Neuronal stem cell (in vitro differentiated cells): ENCODE measurements around the gene ADAM19.

Source experiments
- DNase-seq: peaks from one replicate; pipeline ENCODE4 v3.0.0-alpha.2; 2013; ENCODE audit warnings: low spot score
- H2AFZ ChIP-seq: one replicate; pipeline ENCODE4 v1.6.1; 2013; ENCODE audit warnings: mild to moderate bottlenecking, low read length, inconsistent platforms
- H2AK5ac ChIP-seq: 2 replicates; pipeline ENCODE4 v1.6.1; 2013; ENCODE audit warnings: low read depth, mild to moderate bottlenecking, inconsistent platforms, low read length, moderate library complexity, mixed read lengths
- H2BK120ac ChIP-seq: 2 replicates; pipeline ENCODE4 v1.6.1; 2013; ENCODE audit warnings: low read depth, mild to moderate bottlenecking, inconsistent platforms, low read length, moderate library complexity, mixed read lengths
- H2BK12ac ChIP-seq: one replicate; pipeline ENCODE4 v1.6.1; 2013; ENCODE audit warnings: low read length, inconsistent platforms
- H2BK15ac ChIP-seq: 2 replicates; pipeline ENCODE4 v1.6.1; 2013; ENCODE audit warnings: mild to moderate bottlenecking, low read length, inconsistent platforms, mixed read lengths
- H2BK5ac ChIP-seq: one replicate; pipeline ENCODE4 v1.6.1; 2013; ENCODE audit warnings: inconsistent platforms, mild to moderate bottlenecking, low read length, moderate library complexity
- H3K14ac ChIP-seq: one replicate; pipeline ENCODE4 v1.6.1; 2013; ENCODE audit warnings: low read length, inconsistent platforms
- H3K18ac ChIP-seq: 2 replicates; pipeline ENCODE4 v1.6.1; 2013; ENCODE audit warnings: low read length, inconsistent platforms
- H3K23ac ChIP-seq: 2 replicates; pipeline ENCODE4 v1.6.1; 2013; ENCODE audit warnings: low read depth, mild to moderate bottlenecking, mixed read lengths, low read length, inconsistent platforms; ENCODE audit not compliant: poor library complexity
- H3K27ac ChIP-seq: replicated peaks from 3 replicates; pipeline ENCODE4 v1.5.1; 2013; ENCODE audit warnings: low read length, inconsistent platforms
- H3K27me3 ChIP-seq, 3 experiments: 2 replicates each; pipeline ENCODE4 v1.6.1; 2013; ENCODE audit warnings: low read length in 3 of 3, mild to moderate bottlenecking in 2 of 3, inconsistent platforms in 1 of 3, low read depth in 1 of 3, mixed read lengths in 1 of 3, moderate library complexity in 1 of 3; ENCODE audit not compliant: control insufficient read depth in 3 of 3, insufficient read depth in 3 of 3
- H3K36me3 ChIP-seq, 2 donors: replicated peaks in 1 of 2; 2 replicates each; pipeline ENCODE4 v1.6.1; 2013; ENCODE audit warnings: low read length in 2 of 2; ENCODE audit not compliant: control insufficient read depth in 2 of 2, insufficient read depth in 2 of 2
- H3K4ac ChIP-seq: 2 replicates; pipeline ENCODE4 v1.6.1; 2013; ENCODE audit warnings: inconsistent platforms, mild to moderate bottlenecking, low read length, moderate library complexity
- H3K4me1 ChIP-seq, 2 donors: 1 replicate in 1 of 2; 2 replicates in 1 of 2; pipeline ENCODE4 v1.6.1; 2013; ENCODE audit warnings: low read length in 2 of 2, low read depth in 1 of 2; ENCODE audit not compliant: control insufficient read depth in 2 of 2, insufficient read depth in 1 of 2
- H3K4me2 ChIP-seq: one replicate; pipeline ENCODE4 v1.6.1; 2013; ENCODE audit warnings: mild to moderate bottlenecking, low read length, inconsistent platforms; ENCODE audit not compliant: insufficient read depth, poor library complexity, severe bottlenecking
- H3K4me3 ChIP-seq, 2 donors: 2 replicates each; pipeline ENCODE4 v1.5.1; 2013; ENCODE audit warnings: low read length in 2 of 2, mild to moderate bottlenecking in 2 of 2, inconsistent platforms in 1 of 2, moderate library complexity in 1 of 2
- H3K79me1 ChIP-seq: one replicate; pipeline ENCODE4 v1.6.1; 2013; ENCODE audit warnings: low read depth, mild to moderate bottlenecking, inconsistent platforms, low read length, moderate library complexity
- H3K9ac ChIP-seq: one replicate; pipeline ENCODE4 v1.6.1; 2013; ENCODE audit warnings: mild to moderate bottlenecking, low read depth, low read length, inconsistent platforms; ENCODE audit not compliant: poor library complexity
- H3K9me3 ChIP-seq, 2 donors: replicated peaks in 1 of 2; 2 replicates each; pipeline versions ENCODE3 to v1.6.1; 2013; ENCODE audit warnings: low read length in 2 of 2, mild to moderate bottlenecking in 2 of 2, inconsistent platforms in 1 of 2, low read depth in 1 of 2, mixed read lengths in 1 of 2, moderate library complexity in 1 of 2; ENCODE audit not compliant: control insufficient read depth in 2 of 2, insufficient read depth in 1 of 2
- H4K8ac ChIP-seq: one replicate; pipeline ENCODE4 v1.6.1; 2013; ENCODE audit warnings: low read depth, mild to moderate bottlenecking, inconsistent platforms, low read length, moderate library complexity
- H4K91ac ChIP-seq: one replicate; pipeline ENCODE4 v1.6.1; 2013; ENCODE audit warnings: low read length, low read depth, mild to moderate bottlenecking, inconsistent platforms; ENCODE audit not compliant: poor library complexity
- WGBS, 2 donors: extraction: QIAGEN DNeasy Blood & Tissue Kit; methylation state at CpG; one replicate each; pipeline ENCODE4 v1.1.7; 2013; ENCODE audit warnings: missing lambda C conversion rate in 2 of 2, mixed read lengths in 1 of 2; ENCODE audit not compliant: insufficient read length in 2 of 2, insufficient replicate concordance in 1 of 2; ENCODE audit errors: extremely low coverage in 2 of 2; 5-methylcytosine and 5-hydroxymethylcytosine counted together

ADAM19 gene

DNA sequence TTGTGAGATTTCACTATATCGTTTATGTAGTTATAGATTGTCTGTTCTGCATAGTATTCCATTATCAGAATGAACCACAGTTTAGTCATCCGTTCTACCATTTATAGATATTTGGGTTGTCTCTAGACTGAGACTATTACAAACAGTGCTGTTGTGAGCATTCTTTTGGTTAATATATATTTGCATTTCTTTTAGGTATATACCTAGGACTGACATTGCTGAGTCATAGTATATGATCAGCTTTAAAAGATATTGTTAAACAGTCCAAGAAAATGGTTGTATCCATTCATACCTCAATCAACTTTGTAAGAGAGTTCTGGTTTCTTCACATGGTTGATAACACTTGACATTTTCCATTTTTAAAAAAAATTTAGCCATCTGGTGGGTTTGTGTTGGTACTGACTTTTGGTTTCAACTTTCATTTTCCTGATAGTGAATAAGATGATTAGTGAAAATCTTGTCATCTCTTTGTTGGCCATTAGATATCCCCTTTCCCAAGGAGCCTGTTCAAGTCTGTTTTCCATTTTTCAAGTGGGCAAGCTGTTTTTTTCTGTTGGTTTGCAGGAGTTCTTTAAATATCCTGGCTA, 22.9 kb upstream of the ADAM19 start:
- no peak overlapping the region for H2AK5ac ChIP-seq
- no peak overlapping the region for H3K23ac ChIP-seq
- no peak for DNase-seq
- H2BK15ac ChIP-seq = no peak overlapping the region
- H2BK12ac ChIP-seq = no peak overlapping the region
- no peak overlapping the region for H3K9ac ChIP-seq
- no peak overlapping the region for H3K14ac ChIP-seq
- peaks cover 0 to 6% (median 0%) of the 10 kb centered on the region in 3 experiments for H3K27me3 ChIP-seq
- no peaks in the 10 kb centered on the region for H3K79me1 ChIP-seq
- no CpG with 5 or more reads among the region's 2 CpGs for WGBS, 2 donors
- H3K4me3 ChIP-seq = no peak overlapping the region
- H2AFZ ChIP-seq = no peak overlapping the region
- no peak overlapping the region for H3K4me2 ChIP-seq
- no peak overlapping the region for H3K27ac ChIP-seq
- H4K91ac ChIP-seq = no peak overlapping the region
- no peak overlapping the region for H3K4ac ChIP-seq
- peaks cover 2 to 6% of the 10 kb centered on the region in 2 donors for H3K4me1 ChIP-seq
- H3K36me3 ChIP-seq = no peaks in the 10 kb centered on the region
- no peak overlapping the region for H2BK5ac ChIP-seq
- no peak overlapping the region for H2BK120ac ChIP-seq
- H4K8ac ChIP-seq = no peak overlapping the region
- no peak overlapping the region for H3K18ac ChIP-seq
- no peaks in the 10 kb centered on the region for H3K9me3 ChIP-seq

DNA sequence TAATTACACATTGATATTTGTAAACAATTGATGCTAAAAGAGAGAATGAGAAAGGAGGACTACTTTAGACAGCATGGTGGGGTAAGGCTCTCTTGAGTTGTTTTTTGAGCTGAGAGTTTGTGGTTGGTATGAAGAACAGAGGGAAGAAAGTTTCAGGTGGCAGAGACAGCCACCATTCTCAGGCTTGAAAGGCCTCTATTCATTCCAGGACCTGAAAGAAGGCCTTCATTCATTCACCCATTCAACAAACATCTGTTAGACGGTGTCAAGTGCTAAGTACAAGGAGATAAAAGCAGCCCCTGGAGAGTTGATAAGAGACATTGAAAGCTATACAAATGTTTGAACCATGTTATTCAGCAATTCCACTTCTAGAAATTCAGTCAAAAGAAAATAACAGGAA, 21.7 kb upstream of the ADAM19 start:
- DNase-seq = no peak
- Histone ChIP-seq H3K9ac (no peak overlapping the region), H2AK5ac (no peak overlapping the region), H3K27me3 (peaks cover 0 to 6% (median 0%) of the 10 kb centered on the region in 3 experiments), H3K4me1 (peaks cover 3 to 14% of the 10 kb centered on the region in 2 donors), H3K27ac (no peak overlapping the region), H2BK15ac (no peak overlapping the region), H2BK12ac (no peak overlapping the region), H2AFZ (no peak overlapping the region), H4K91ac (no peak overlapping the region), H3K9me3 (no peaks in the 10 kb centered on the region), H3K36me3 (no peaks in the 10 kb centered on the region), H3K14ac (no peak overlapping the region), H2BK5ac (no peak overlapping the region), H3K4me2 (no peak overlapping the region), H3K79me1 (no peaks in the 10 kb centered on the region), H3K4me3 (no peak overlapping the region), H4K8ac (no peak overlapping the region), H2BK120ac (no peak overlapping the region), H3K18ac (no peak overlapping the region), H3K23ac (no peak overlapping the region), H3K4ac (no peak overlapping the region)
- WGBS, 2 donors = no CpG with 5 or more reads among the region's 1 CpG

DNA sequence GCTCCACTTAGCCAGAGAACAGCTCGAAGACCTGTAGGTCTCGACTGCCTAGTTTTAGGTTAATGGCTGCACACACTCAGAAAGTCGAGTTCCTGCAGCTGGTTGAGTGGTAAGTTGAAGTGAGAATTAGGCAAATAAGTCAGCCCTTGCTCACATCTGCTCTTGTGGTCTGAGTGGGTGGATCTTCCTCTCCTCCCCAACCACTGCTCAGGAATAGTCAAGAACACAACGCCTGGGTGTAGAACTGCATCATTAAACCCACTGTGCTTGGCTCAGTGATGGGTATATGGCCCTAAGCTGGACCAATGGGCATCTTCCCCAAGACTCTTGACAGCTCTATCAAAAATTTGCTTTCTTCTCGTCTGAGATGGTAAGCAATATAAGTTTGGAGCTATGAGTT, 20.9 kb upstream of the ADAM19 start:
- Histone ChIP-seq H3K23ac (no peak overlapping the region), H3K4ac (no peak overlapping the region), H3K4me1 (peaks cover 3 to 14% of the 10 kb centered on the region in 2 donors), H3K14ac (no peak overlapping the region), H2BK15ac (no peak overlapping the region), H2AK5ac (no peak overlapping the region), H4K8ac (no peak overlapping the region), H2BK5ac (no peak overlapping the region), H3K4me2 (no peak overlapping the region), H2BK120ac (no peak overlapping the region), H3K36me3 (no peaks in the 10 kb centered on the region), H3K79me1 (no peaks in the 10 kb centered on the region), H4K91ac (no peak overlapping the region), H3K4me3 (no peak overlapping the region), H2AFZ (no peak overlapping the region), H3K27me3 (peaks cover 0 to 6% (median 0%) of the 10 kb centered on the region in 3 experiments), H3K9ac (no peak overlapping the region), H3K27ac (no peak overlapping the region), H3K9me3 (no peaks in the 10 kb centered on the region), H3K18ac (no peak overlapping the region), H2BK12ac (no peak overlapping the region)
- no CpG with 5 or more reads among the region's 5 CpGs for WGBS, 2 donors
- no peak for DNase-seq

DNA sequence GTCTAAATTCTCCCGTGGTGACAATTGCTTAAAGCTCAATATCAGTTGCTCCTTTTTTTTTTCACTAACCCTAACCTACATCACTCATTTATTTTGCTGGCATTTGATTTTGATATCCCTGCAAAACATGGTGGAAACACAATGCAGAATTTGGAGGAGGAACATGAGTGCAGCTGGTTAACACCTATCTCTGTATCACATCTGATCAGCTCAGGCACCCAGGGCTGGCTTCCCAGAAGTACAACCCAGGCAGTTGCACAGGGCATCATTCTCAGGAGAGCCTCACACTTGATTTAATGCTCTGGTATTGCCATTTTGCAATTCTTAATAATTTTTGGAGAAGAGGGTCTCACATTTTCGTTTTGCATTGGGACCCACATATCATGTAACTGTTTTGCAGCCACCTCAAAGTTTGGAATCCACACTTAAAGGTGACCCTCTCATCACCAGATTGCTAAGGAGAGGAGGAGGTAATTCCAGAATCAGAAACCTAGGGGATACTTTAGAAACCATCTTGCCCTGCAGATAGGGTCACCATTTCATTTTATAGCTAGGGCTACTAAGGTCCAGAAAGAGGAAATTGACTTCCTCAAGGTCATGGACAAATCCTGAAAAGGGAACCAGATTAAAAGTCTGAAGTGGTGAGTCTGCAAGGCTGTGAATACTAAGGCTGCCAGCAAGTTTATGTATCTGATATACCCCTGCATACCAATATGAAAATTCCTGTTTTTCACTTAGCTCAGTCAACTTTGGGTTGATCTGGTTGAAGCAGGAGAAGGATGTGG, 19.3 kb upstream of the ADAM19 start:
- Histone ChIP-seq H3K14ac (no peak overlapping the region), H2BK15ac (no peak overlapping the region), H2AFZ (no peak overlapping the region), H2BK120ac (no peak overlapping the region), H3K27me3 (peaks cover 0 to 6% (median 0%) of the 10 kb centered on the region in 3 experiments), H3K9ac (no peak overlapping the region), H3K23ac (no peak overlapping the region), H3K9me3 (no peaks in the 10 kb centered on the region), H3K4ac (no peak overlapping the region), H3K18ac (no peak overlapping the region), H3K4me3 (no peak overlapping the region), H3K27ac (no peak overlapping the region), H4K8ac (no peak overlapping the region), H2BK5ac (no peak overlapping the region), H2BK12ac (no peak overlapping the region), H3K4me1 (peaks cover 3 to 14% of the 10 kb centered on the region in 2 donors), H3K79me1 (no peaks in the 10 kb centered on the region), H3K4me2 (no peak overlapping the region), H3K36me3 (no peaks in the 10 kb centered on the region), H2AK5ac (no peak overlapping the region), H4K91ac (no peak overlapping the region)
- WGBS, 2 donors = no CpG with 5 or more reads among the region's 2 CpGs
- no peak for DNase-seq
